Fibroblast of skin of scalp (primary cell): ENCODE results near the gene ARHGEF7.

Experiments used
- DNase-seq: peaks from one replicate; pipeline ENCODE4 v3.0.0-alpha.2; 2013

Gene ARHGEF7

GRCh38 chr13:111281751-111282311 is 166.7 kb downstream of the ARHGEF7 start:
- peak; percentile 66 for DNase-seq

GRCh38 chr13:111282425-111282824 is 167.3 kb downstream of the ARHGEF7 start:
- no peak for DNase-seq

GRCh38 chr13:111282997-111283396 is 167.9 kb downstream of the ARHGEF7 start:
- no peak for DNase-seq

GRCh38 chr13:111283457-111283856 is 168.3 kb downstream of the ARHGEF7 start:
- no peak for DNase-seq

- no peak for DNase-seq
Measured at GRCh38 chr13:111283991-111284390, 168.9 kb downstream of the ARHGEF7 start.

DNA sequence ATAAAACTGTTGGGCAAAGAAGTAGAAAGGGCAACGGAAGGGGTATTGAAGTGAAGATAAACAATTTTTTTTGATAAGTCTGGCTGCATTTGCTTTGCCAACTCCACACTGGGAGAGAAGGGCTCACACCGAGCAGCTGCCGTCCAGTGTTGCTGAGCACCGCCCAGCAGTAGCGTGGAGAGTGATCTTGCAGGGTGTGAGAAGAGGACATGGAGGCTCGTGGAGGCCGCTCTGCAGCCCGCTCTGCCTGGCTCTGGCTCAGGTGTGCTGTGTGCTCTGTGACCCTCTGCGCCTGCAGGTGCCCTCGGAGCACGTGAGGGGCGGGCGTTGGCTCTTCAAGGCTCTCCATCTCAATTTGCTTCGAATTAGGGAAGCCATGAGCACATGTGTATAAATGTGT is 169.5 kb downstream of the ARHGEF7 start:
- DNase-seq: no peak

DNA sequence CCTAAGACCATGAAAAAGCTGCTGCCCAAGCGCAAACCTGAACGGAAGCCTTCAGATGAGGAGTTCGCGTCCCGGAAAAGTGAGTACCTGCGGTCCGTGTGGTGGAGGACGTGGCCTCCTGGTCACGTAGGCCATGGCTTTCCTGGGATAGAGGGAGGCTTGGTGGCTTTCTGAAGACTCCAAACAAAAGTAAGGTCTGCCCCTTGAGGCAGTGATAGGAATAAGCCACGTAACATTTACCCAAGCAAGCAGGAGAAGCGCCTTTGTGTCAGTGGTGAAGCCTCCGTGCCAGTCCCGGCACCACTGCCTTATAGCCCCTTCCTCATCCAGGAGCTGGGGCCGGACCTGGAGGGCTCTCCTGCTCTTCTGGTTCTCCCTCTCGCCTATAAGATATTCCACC is 171.1 kb downstream of the ARHGEF7 start:
- DNase-seq: no peak

DNA sequence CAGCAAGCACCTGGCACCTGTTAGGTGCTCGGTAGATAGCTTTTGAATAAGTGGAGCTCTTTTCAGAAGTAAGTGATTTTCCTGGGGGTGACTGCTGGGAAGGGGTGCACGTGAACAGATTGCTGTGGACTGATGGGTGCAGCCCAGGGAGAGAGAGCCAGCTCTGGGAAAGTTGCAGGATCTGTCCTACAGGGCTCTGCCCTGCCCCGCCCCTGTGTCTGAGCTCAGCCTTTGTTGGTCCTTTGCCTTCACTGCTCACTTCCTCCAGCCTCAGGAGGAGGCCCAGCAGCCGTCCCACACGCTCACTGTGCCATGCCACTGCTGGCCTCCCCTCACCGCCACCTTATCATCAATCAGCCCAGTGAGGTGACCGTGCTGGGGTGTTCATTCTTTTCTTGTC is 171.6 kb downstream of the ARHGEF7 start:
- no peak for DNase-seq

DNA sequence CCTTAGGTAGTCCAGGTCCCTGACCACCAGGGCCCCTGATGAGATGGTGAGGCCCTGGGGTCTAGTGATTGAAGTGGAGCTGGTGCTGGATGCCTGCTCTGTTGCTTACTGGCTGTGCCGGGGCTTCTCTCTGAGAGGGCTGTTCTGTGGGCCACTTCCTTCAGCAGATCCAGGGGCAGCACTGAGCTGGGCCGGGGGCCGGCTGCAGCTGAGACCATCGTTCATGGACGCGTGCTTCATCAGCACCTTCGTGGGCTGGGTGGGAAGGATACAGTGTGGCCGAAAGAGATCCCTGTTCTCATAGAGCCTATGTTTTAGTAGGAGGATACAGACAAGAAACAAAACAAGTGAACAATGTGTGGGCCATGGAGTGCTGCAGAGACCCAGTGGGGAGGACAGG is 172.1 kb downstream of the ARHGEF7 start:
- DNase-seq: no peak

GRCh38 chr13:111288276-111288675 is 173.2 kb downstream of the ARHGEF7 start:
- no peak for DNase-seq

- no peak for DNase-seq
Measured at GRCh38 chr13:111289251-111289650, 174.1 kb downstream of the ARHGEF7 start.

DNA sequence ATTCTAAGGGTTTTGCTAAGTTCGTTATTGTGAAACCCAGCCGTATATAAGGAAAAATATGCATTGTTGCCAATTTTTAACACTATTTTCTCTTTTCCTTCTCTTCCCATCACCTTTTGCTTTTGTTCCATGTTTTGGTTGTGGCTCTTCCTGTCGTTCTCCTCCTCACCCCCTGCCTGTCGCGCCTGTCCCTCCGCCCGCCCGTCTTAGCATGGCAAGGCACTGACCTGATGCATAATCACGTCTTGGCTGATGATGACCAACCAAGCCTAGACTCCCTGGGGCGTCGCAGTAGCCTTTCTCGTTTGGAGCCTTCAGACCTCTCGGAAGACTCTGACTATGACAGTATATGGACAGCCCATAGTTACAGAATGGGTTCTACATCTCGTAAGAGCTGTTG is 176.8 kb downstream of the ARHGEF7 start:
- DNase-seq: no peak

GRCh38 chr13:111292710-111293485 is 177.8 kb downstream of the ARHGEF7 start:
- DNase-seq: no peak

- no peak for DNase-seq
Measured at GRCh38 chr13:111295886-111296285, 180.8 kb downstream of the ARHGEF7 start.

GRCh38 chr13:111296417-111296816 is 181.3 kb downstream of the ARHGEF7 start:
- no peak for DNase-seq

DNA sequence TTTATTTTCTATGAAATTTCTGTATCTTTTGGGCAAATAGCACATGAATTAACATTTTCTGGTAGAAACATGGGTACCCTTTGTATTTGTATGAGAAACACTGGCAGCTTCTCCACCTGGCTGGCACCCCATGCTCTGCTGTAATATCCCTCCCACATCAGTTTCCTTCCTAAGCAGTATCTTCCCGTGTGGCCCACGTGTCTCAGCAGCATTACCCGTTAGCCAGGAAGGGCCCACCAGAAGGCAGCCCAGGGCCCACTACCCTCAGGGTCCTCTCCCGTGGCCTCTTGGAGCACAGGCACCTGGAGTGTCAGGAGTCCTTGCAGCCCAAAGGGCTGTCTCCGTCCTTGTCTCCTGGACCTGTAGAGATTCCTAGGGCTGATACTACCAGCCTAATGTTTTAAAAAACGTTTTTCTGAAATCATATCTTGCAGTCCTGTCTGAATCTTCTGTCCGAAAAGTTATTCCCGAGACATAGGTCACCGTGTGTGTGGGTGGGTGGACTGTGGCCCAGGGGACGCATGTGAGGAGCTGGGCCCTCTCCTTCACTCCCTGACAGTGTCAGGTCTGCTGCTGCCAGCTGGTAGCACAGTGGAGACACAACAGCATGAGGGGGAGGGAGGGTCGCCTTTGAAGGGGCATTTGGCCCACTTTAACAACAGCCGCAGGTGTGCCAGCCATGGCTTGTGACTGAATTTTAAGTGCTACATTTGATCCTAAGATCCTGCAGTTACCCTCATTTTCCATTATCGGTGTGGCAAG is 183.3 kb downstream of the ARHGEF7 start:
- no peak for DNase-seq

GRCh38 chr13:111302045-111302726 is 187.1 kb downstream of the ARHGEF7 start:
- no peak for DNase-seq

GRCh38 chr13:111303559-111303958 is 188.4 kb downstream of the ARHGEF7 start:
- DNase-seq: no peak

- no peak for DNase-seq
Measured at GRCh38 chr13:111304041-111304544, 189.0 kb downstream of the ARHGEF7 start.

DNA sequence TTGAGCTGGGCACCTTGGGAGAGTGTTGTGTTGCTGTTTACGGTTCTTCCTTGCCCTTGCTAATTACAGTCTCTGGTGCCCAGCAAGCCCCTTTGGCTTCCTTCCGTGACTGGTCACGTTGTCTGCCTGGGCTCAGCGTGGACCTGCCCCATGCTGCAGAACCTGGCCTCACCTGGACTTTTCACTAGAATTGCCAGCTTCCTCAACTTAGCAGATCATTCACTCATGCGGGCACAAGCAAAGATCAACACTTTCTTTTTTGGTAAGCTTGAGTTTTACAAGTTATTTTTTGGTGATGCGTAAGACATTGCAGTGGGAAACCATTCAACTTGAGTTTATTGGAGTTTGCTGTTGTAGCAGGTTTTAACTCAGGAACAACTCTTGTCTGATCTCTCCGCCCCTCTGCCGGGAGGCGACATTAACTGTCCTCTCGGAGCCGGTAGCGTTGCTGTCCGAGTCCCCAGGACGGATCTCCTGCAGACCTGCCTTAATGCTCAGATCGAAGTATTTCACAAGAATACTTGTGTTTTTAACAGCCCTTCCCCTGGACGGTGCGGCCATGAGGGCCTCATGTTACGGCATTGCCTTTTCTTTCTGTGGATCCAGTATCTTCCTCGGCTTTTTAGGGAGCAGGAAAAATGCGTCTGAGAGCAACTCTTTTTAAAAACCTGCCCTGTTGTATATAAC is 189.6 kb downstream of the ARHGEF7 start:
- no peak for DNase-seq

GRCh38 chr13:111312944-111313590 is 198.0 kb downstream of the ARHGEF7 start:
- DNase-seq: no peak
